WTC11 (cell line): ENCODE results near the gene ARHGEF1. TPM values are rescaled to one million over a fixed set of nuclear protein-coding genes. Genes with fewer than 3 reads are reported as not detected.

ENCODE experiments used
- ATAC-seq: fragments of 200-7000 bp; cut with Tn5 transposase; 2 replicates; pipeline ENCODE4 v1.10.0; 2021; ENCODE audit warnings: mild to moderate bottlenecking, moderate library complexity
- CTCF ChIA-PET: fragments of 300-600 bp; sonication (Branson Sonifier 250); formaldehyde crosslinking; loops from one replicate; lab custom pipeline; 2021; ENCODE audit warnings: antibody characterized with exemption; lab: Charles Lee
- POLR2A ChIA-PET: fragments of 350-600 bp; sonication (Branson Sonifier 250); formaldehyde crosslinking; loops from one replicate; lab custom pipeline; 2021; ENCODE audit warnings: antibody characterized with exemption; lab: Charles Lee
- DNase-seq: peaks from one replicate; pipeline ENCODE4 v3.0.0; 2021; ENCODE audit warnings: low spot score
- H3K27ac Mint-ChIP-seq: 2 replicates; pipeline ENCODE4 v1.8.0; 2021; ENCODE audit warnings: mixed read lengths
- H3K27me3 Mint-ChIP-seq: 2 replicates; pipeline ENCODE4 v1.8.0; 2021; ENCODE audit warnings: low read depth, mild to moderate bottlenecking, moderate library complexity, mixed read lengths
- H3K36me3 Mint-ChIP-seq: 2 replicates; pipeline ENCODE4 v1.8.0; 2021; ENCODE audit warnings: mixed read lengths
- H3K4me1 Mint-ChIP-seq: 2 replicates; pipeline ENCODE4 v1.8.0; 2022; ENCODE audit warnings: mixed read lengths
- H3K4me3 Mint-ChIP-seq: 2 replicates; pipeline ENCODE4 v1.8.0; 2021; ENCODE audit warnings: mild to moderate bottlenecking, moderate library complexity, mixed read lengths
- H3K9me3 Mint-ChIP-seq: 2 replicates; pipeline ENCODE4 v1.8.0; 2021; ENCODE audit warnings: mixed read lengths
- ATF1 ChIP-seq: sonication (generic); formaldehyde crosslinking; IDR thresholded peaks from 2 replicates; pipeline ENCODE4 v1.8.1; 2023; ENCODE audit warnings: mild to moderate bottlenecking, moderate library complexity, missing genetic modification reagents
- CREB1 ChIP-seq: sonication (generic); formaldehyde crosslinking; IDR thresholded peaks from 2 replicates; pipeline ENCODE4 v1.8.0; 2023; ENCODE audit warnings: mild to moderate bottlenecking, missing genetic modification reagents
- EMX1 ChIP-seq: fragments of 250-450 bp; sonication (Bioruptor Pico); IDR thresholded peaks from 2 replicates; pipeline ENCODE4 v1.8.0; 2021; ENCODE audit warnings: mild to moderate bottlenecking
- ERG ChIP-seq: fragments of 250-450 bp; sonication (Bioruptor Pico); IDR thresholded peaks from 2 replicates; pipeline ENCODE4 v1.8.0; 2021; ENCODE audit warnings: mild to moderate bottlenecking
- FOXK1 ChIP-seq: sonication (generic); formaldehyde crosslinking; IDR thresholded peaks from 2 replicates; pipeline ENCODE4 v1.8.0; 2022; ENCODE audit warnings: mild to moderate bottlenecking, moderate library complexity, missing genetic modification reagents
- GABPB1 ChIP-seq: sonication (generic); formaldehyde crosslinking; IDR thresholded peaks from 2 replicates; pipeline ENCODE4 v1.8.1; 2023; ENCODE audit warnings: mild to moderate bottlenecking, missing genetic modification reagents
- GTF2I ChIP-seq: fragments of 250-450 bp; sonication (Bioruptor Pico); conservative IDR thresholded peaks from 2 replicates; pipeline ENCODE4 v1.4.0; 2021; ENCODE audit warnings: mild to moderate bottlenecking
- HMGA2 ChIP-seq: fragments of 250-450 bp; sonication (Bioruptor Pico); IDR thresholded peaks from 2 replicates; pipeline ENCODE4 v1.4.0; 2021; ENCODE audit warnings: mild to moderate bottlenecking, moderate library complexity
- JUN ChIP-seq: sonication (generic); formaldehyde crosslinking; IDR thresholded peaks from 2 replicates; pipeline ENCODE4 v1.8.0; 2023; ENCODE audit warnings: mild to moderate bottlenecking, missing genetic modification reagents
- MLX ChIP-seq: sonication (generic); formaldehyde crosslinking; IDR thresholded peaks from 2 replicates; pipeline ENCODE4 v1.8.1; 2023; ENCODE audit warnings: mild to moderate bottlenecking, missing genetic modification reagents, moderate library complexity
- MXD4 ChIP-seq: fragments of 250-450 bp; sonication (Bioruptor Pico); IDR thresholded peaks from 2 replicates; pipeline ENCODE4 v1.8.0; 2021; ENCODE audit warnings: mild to moderate bottlenecking, moderate library complexity, borderline replicate concordance
- PRRX2 ChIP-seq: fragments of 250-450 bp; sonication (Bioruptor Pico); IDR thresholded peaks from 2 replicates; pipeline ENCODE4 v1.8.0; 2021; ENCODE audit warnings: mild to moderate bottlenecking
- RELA ChIP-seq: sonication (generic); formaldehyde crosslinking; IDR thresholded peaks from 2 replicates; pipeline ENCODE4 v1.8.1; 2022; ENCODE audit warnings: missing genetic modification reagents, mild to moderate bottlenecking, borderline replicate concordance
- SMAD3 ChIP-seq: sonication (generic); formaldehyde crosslinking; IDR thresholded peaks from 2 replicates; pipeline ENCODE4 v1.8.0; 2022; ENCODE audit warnings: missing genetic modification reagents, mild to moderate bottlenecking, borderline replicate concordance
- SOX15 ChIP-seq: fragments of 250-450 bp; sonication (Bioruptor Pico); IDR thresholded peaks from 2 replicates; pipeline ENCODE4 v1.9.0; 2021; ENCODE audit warnings: mild to moderate bottlenecking
- STAT6 ChIP-seq: sonication (generic); formaldehyde crosslinking; conservative IDR thresholded peaks from 2 replicates; pipeline ENCODE4 v1.8.1; 2023; ENCODE audit warnings: mild to moderate bottlenecking, low read depth, missing genetic modification reagents, moderate library complexity
- TEAD1 ChIP-seq: sonication (generic); formaldehyde crosslinking; IDR thresholded peaks from 2 replicates; pipeline ENCODE4 v1.8.0; 2022; ENCODE audit warnings: mild to moderate bottlenecking, missing genetic modification reagents
- ZBTB43 ChIP-seq: sonication (generic); formaldehyde crosslinking; IDR thresholded peaks from 2 replicates; pipeline ENCODE4 v1.8.1; 2023; ENCODE audit warnings: mild to moderate bottlenecking, missing genetic modification reagents
- ZNF121 ChIP-seq: sonication (generic); formaldehyde crosslinking; IDR thresholded peaks from 2 replicates; pipeline ENCODE4 v1.8.0; 2023; ENCODE audit warnings: missing genetic modification reagents
- ZNF263 ChIP-seq: sonication (generic); formaldehyde crosslinking; IDR thresholded peaks from 2 replicates; pipeline ENCODE4 v1.8.1; 2022; ENCODE audit warnings: low read depth, mild to moderate bottlenecking, moderate library complexity, missing genetic modification reagents
- ZNF416 ChIP-seq: fragments of 250-450 bp; sonication (Bioruptor Pico); IDR thresholded peaks from 2 replicates; pipeline ENCODE4 v1.9.0; 2021; ENCODE audit warnings: mild to moderate bottlenecking, inconsistent platforms
- ZNF425 ChIP-seq: fragments of 250-450 bp; sonication (Bioruptor Pico); conservative IDR thresholded peaks from 2 replicates; pipeline ENCODE4 v1.9.0; 2021; ENCODE audit warnings: mild to moderate bottlenecking
- ZNF671 ChIP-seq: fragments of 250-450 bp; sonication (Bioruptor Pico); IDR thresholded peaks from 2 replicates; pipeline ENCODE4 v1.8.0; 2021; ENCODE audit warnings: mild to moderate bottlenecking
- total RNA-seq: library from RNA; stranded (reverse); gene quantifications from 3 replicates; pipeline ENCODE4 v1.2.3, GENCODE V29; 2021
- TF ChIP-seq, protein P1 (sequence below): sonication (generic); formaldehyde crosslinking; IDR thresholded peaks from 2 replicates; pipeline ENCODE4 v1.8.0; 2022; ENCODE audit warnings: mild to moderate bottlenecking, missing genetic modification reagents

The ARHGEF1 gene
- total RNA-seq, 1 experiment from 2014 or later: 102 TPM

DNA sequence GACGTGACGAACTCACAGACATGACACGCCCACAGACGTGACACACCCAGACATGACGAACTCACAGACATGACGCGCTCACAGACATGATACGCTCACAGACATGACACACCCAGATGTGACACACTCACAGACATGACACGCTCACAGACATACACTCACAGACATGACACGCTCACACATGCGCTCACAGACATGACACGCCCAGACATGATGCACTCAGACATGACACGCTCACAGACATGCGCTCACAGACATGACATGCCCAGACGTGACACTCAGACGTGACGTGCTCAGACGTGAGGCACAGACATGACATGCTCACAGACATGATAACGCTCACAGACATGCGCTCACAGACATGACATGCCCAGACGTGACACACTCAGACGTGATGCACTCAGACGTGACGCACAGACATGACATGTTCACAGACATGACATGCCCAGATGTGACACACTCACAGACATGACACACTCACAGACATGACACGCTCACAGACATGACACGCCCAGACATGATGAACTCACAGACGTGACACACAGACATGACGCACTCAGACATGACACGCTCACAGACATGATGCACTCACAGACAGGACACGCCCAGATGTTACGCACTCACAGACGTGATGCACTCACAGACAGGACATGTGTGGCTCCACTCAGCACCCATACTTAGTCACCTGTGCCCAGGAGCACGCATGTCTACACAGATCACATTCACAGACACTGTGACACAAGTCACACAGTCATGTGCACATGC lies 37.1 kb downstream of the ARHGEF1 start:
- H3K36me3 Mint-ChIP-seq: no peaks in the 10 kb centered on the region
- no peaks in the 10 kb centered on the region for H3K27me3 Mint-ChIP-seq
- POLR2A ChIA-PET: no interaction called here
- no peak overlapping the region for H3K4me3 Mint-ChIP-seq
- no peak for ATAC-seq
- H3K9me3 Mint-ChIP-seq: no peaks in the 10 kb centered on the region
- no peak overlapping the region for H3K27ac Mint-ChIP-seq
- peaks cover 10% of the 10 kb centered on the region for H3K4me1 Mint-ChIP-seq
- TF ChIP-seq ZNF121 (CRISPR knock-in tag) (no peak; the same call in 1 of the 2 replicates), SOX15 (no peak), ZNF263 (CRISPR knock-in tag) (no peak), PRRX2 (CRISPR knock-in tag) (no peak), JUN (CRISPR knock-in tag) (no peak), HMGA2 (no peak), FOXK1 (CRISPR knock-in tag) (no peak), TEAD1 (CRISPR knock-in tag) (no peak), MLX (CRISPR knock-in tag) (no peak), CREB1 (CRISPR knock-in tag) (no peak), MXD4 (CRISPR knock-in tag) (no peak), GABPB1 (no peak), ATF1 (CRISPR knock-in tag) (no peak), ZNF671 (CRISPR knock-in tag) (no peak), ZBTB43 (CRISPR knock-in tag) (no peak), ZNF416 (no peak), SMAD3 (CRISPR knock-in tag) (no peak), STAT6 (CRISPR knock-in tag) (no peak)
- TF ChIP-seq, all 79 proteins: peak for 0
- no peak for DNase-seq
- CTCF ChIA-PET: interaction anchor here (0.7 to 1.4 kb wide), 4 partner anchors 8 to 36 kb away, joined by 3 to 5 read pairs (median 4); partner anchors contain the start of gene ERFL

DNA sequence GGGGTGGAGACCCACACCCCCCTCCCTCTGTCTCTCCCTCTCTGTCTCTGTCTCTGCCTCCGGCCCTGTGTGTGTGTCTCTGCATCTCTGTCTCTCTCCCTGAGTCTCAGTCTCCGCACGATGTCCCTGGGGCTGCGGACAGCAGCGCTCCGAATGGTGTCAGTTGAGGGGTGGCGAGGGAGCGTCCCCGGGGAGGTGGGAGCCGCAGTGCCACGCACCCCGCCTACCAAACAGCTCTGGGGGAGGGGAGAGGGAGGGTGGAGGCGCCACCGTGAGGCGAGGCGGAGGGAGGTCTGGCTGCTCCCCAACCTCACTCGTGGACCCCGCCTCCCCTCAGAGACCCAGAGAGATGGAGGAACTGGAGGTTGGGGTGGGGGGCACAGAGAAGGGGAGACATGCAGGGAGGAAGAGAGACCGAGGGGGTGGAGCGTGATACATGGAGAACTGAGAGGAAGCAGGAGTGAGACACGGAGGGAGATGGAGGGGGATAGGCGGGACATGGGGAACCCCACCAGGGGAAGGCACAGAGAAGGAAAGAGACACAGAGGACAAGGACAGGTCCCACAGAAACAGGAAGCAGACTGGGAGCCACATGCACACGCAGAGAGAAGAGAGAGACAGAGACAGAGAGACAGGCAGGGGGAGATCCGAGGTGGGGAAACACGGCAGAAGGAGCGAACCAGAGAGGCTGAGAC lies 38.0 kb downstream of the ARHGEF1 start:
- Mint-ChIP-seq H3K27ac (no peak overlapping the region), H3K9me3 (no peaks in the 10 kb centered on the region), H3K27me3 (no peaks in the 10 kb centered on the region), H3K4me3 (peak overlapping the region; percentile 16), H3K36me3 (no peaks in the 10 kb centered on the region), H3K4me1 (peaks cover 10% of the 10 kb centered on the region)
- DNase-seq (no peak), ATAC-seq (peak; percentile 14; the same call in 1 of the 2 replicates)
- POLR2A ChIA-PET: interaction anchor here (1.0 to 1.5 kb wide), 2 partner anchors 15 to 48 kb away, joined by 3 to 5 read pairs; no protein-coding TSS in a partner anchor
- no peak for TF ChIP-seq ATF1 (CRISPR knock-in tag)
- TF ChIP-seq, protein P1, sequence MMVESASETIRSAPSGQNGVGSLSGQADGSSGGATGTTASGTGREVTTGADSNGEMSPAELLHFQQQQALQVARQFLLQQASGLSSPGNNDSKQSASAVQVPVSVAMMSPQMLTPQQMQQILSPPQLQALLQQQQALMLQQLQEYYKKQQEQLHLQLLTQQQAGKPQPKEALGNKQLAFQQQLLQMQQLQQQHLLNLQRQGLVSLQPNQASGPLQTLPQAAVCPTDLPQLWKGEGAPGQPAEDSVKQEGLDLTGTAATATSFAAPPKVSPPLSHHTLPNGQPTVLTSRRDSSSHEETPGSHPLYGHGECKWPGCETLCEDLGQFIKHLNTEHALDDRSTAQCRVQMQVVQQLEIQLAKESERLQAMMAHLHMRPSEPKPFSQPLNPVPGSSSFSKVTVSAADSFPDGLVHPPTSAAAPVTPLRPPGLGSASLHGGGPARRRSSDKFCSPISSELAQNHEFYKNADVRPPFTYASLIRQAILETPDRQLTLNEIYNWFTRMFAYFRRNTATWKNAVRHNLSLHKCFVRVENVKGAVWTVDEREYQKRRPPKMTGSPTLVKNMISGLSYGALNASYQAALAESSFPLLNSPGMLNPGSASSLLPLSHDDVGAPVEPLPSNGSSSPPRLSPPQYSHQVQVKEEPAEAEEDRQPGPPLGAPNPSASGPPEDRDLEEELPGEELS (CRISPR knock-in tag): no peak
- no peak for TF ChIP-seq RELA (CRISPR knock-in tag)
- TF ChIP-seq GTF2I (CRISPR knock-in tag): no peak
- no peak for TF ChIP-seq EMX1
- TF ChIP-seq ERG (CRISPR knock-in tag): no peak
- TF ChIP-seq GABPB1: no peak
- TF ChIP-seq ZNF425 (CRISPR knock-in tag): no peak
- CTCF ChIA-PET: interaction anchor here (0.7 to 2.1 kb wide), 4 partner anchors 10 to 214 kb away, joined by 3 to 14 read pairs (median 4); no protein-coding TSS in a partner anchor
